Cerebellar nuclear complex (tissue), 1 donor: ENCODE data around the gene RAB28.

ENCODE experiments used
- DNase-seq, 2 experiments: peaks; one replicate each; lab custom pipeline; 2025; lab: John Stamatoyannopoulos, UW

The RAB28 gene

GRCh38 chr4:13484122-13484748 is at the start of gene RAB28:
Gene RAB28 (minus strand): TSS chr4:13484340.
- DNase-seq: peak; percentile 44 to 94

DNA sequence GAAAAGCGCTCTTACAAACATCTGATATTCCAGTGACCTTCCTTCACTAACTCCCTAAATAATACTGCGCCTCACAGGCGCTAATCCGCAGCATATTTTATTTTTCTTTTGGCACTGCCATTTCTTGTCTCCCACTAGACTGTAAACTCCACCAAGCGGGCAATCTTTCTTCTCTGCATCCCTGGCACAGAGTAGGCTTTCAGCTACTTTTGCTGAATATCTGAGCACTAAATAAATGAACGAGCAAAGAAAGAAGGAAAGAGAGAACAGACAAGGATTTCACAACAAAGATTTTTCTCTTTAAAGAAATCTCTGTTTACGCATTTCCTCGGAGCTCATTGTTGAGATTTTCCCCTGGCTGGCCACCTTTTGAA is 47.5 kb upstream of the RAB28 start:
- DNase-seq: no peak

- DNase-seq: no peak
These were observed 46.9 kb upstream of the RAB28 start for GRCh38 chr4:13530823-13531624.

DNA sequence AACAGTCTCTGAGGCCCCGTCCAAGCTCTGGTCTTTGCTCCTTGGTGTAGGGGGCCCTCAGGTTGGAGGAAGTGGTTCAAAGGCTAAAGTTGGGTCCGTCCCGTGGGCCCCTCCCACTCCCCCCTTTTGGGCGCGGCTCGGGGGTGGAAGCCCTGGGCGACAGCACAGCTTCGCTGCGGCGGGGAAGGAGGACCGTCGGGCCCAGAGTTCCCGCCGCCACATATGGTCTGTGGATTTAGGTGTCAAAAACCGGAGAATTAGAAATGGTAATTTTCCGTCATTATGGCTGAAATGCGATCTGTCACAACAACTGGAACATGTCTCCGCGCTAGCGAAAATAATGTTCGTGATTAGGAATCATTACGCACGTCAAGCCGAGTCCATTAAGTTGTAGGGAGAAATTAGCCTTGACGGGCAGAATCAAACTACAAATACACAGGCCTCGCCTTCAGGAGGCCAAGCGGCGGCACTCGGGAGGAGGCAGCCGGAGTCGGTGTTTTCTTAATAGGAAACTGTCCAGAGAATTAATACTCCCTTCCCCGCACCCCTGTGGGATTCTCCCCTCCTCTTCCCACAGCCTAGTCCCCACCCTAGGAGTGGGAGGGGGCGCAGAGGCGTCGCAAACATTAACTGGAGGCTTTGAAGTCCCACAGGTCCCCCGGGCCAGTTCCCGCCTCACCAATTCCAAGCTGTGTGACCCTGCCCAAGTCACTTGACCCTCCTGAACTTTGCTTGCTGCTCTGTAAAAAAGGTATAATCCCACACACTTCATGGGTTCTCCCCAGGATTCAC is 45.2 kb upstream of the RAB28 start:
- no peak for DNase-seq

DNA sequence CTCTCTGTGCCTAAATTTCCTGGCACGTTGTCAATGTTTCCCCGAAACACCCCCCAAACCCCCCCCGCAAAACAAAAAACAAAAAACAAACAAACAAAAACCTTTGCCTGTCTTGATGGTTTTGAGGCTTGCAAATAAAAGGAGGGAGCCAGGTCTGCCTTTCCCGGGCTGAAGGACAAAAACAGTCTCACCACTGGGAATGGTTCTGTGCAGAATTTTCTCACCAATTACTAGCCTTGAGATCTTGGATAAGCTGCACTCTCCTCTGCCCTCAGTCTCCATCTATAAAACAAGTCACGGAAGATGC is 44.6 kb upstream of the RAB28 start:
- no peak for DNase-seq

DNA sequence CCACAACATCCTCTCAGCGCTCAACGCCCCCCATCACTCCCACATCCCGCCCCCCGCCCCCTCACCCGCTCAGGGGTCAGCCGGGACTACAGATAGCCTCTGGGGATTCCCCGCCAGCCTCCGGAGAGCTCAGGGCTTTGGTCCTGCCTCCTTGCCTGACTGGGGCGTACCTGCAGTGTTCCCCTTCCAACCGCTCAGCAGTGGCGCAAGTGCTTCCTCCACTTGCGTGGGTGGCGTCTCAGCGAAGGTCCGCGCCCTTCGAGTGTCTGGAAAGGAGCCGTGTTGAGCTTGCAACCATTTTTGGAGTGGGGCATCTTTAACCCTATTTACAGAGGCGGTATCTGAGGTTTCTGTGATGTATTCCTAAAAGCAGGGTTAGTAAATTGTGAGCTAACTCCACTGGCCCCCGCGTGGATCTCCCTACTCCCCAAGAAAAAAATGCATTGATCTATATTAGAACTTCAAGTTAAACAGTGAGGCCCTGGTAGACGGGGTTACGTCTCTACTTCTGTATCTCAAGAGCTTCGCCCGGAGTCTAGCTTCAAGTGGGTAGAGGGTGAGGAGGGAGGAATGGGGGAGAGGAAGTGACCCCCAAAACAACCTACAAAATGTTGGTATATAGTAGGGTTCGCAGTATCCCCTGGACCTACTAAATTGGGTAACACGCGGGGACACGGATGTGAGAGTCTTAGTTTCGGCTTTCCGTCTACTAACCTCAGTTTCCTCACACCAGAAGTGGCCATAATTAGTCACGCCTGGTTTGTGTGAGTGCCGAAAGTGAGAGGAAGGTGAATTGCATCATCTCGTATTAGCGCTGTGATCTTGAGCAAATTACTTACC is 44.1 kb upstream of the RAB28 start:
- no peak for DNase-seq

DNA sequence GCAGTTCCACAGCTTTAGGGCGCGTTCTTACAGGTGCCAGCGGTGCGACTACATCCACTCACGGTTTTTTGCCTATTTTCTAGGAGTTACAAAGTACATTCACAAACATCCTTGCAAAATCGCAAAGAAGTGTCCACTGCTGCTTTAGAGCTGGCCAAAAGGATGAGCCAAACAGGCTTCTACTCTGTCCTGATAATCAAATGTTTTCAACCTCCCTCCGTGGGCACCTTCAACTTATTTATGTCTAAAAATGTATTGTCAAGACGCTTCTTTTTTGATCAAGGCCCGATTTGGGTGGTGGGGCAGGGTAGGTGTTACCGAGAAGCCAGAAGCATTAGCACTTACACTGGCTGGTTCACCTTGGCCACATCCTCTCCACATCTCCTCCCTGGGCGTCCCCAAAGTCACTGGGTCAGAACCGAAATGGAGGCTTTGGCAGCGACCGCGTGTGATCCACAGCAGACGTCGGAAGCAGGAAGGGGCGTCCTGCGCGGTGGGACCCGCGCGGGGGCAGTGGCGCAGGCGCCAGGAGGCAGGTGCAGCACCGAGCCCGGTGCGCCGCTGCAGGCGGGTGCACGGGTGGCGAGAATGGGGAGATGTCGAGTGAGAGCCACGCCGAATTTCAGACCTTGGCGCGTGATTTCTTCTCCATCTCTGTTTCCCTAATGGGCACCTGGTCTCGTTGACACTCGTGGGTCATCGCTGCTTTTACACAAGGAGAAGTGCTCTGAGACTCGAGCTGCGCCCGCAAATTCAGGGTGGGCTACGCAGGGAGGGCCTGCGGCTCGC is 43.2 kb upstream of the RAB28 start:
- no peak for DNase-seq

GRCh38 chr4:13526658-13527057 is 42.5 kb upstream of the RAB28 start:
- no peak for DNase-seq

GRCh38 chr4:13525606-13526281 is 41.6 kb upstream of the RAB28 start:
- no peak for DNase-seq

GRCh38 chr4:13524504-13525243 is 40.5 kb upstream of the RAB28 start:
- no peak for DNase-seq

DNA sequence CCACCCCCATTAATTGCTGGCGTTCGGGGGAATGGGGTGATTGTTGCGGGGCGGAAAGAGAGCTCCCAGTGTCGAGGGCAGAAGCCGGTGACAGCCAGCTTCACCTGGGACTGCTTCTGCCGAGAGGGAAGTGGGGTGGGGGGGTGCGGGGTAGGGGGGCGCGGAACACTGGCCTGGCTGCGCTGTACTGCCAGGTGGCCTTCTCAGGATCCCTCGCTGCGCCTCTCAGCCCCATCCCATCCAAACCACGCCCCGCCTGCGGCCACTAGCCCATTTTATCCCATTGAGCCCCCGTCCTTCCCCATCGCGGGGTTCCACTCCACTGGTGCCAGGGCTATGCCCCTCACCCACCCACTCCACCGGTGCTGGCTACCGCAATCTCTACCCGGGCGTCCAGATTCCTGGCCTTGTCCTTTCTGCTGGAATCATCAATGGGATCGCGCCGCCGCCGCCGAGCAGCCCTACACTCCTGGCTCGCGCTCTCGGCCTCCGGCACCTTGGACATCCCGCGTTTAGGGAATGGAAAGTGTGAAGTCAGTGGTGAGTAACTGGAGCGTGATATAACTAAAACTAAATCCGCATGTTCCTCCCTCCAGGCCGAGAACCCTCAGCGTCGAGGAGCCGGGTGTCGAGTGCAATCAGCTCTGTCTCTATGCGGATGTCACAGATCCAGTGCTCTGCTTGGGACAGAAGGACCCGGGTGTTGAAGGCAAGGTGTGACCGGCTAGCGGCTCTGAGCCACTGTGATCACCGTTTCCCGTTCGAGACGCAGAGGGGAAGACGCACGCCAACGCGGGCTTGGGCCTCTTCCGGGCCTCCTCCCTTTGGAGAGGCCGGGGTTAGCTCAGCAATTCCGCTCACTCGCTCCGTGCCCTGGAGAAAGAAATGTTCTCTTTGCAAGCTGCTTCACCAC is 39.7 kb upstream of the RAB28 start:
- DNase-seq: no peak

GRCh38 chr4:13523105-13523477 is 39.0 kb upstream of the RAB28 start:
- DNase-seq: no peak

DNA sequence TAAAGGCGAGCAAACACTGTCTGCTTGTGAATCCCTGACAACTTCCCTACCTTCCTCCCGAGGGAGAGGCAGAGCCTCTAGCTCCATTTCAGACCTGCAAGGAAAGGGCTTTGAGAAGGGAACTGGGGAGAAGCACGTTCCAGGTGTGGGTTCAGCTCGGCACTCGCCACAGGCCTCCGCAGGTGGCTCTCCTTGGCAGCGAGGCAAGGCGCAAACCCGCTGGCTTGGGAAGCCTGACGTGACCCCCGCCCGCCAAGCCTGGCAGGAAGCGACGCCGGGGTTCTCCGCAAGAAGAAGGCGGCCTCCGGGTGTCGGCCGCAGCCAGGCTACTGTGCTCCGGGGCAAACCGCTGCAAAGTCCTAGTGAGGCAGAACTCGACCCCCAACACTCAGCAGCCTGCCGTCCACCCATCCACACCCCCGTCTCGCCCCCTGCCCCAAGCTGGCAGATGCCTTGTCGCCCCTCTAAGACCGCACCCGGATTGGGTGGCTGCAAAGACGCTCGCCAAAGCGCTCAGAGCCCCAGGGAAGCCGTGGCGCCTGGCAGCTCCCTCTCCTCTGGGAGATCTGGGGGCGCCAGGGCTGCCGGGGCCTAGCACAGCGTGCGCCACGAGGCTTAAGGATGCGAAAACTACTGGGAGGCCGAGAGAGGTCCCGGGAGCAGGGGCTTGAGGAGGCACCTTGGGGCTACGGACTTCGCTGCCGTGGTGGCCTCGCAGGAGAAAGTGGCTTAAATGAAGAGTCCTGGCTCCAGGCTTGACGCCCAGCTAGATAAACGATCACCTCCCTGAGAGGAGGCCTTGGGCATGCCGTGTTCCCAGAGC is 38.4 kb upstream of the RAB28 start:
- no peak for DNase-seq

DNA sequence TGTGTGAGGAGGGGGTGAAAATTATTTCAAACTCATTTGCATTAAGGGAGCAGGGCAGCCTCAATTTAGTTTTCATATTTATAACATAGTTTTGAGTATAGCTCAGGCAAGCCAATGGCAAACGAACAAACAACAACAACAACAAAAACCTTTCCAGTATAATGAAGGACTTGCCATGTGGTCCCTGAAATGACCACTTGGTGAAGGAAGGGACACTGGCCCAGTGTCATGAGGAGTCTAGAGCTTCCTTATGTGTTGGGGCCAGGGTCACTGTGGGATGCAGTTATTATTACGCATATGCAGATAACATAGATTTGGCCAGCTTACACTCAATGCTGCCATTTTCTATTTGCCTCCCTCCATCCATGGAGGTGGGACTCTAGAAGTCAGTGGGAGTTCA is 36.9 kb upstream of the RAB28 start:
- DNase-seq: no peak

DNA sequence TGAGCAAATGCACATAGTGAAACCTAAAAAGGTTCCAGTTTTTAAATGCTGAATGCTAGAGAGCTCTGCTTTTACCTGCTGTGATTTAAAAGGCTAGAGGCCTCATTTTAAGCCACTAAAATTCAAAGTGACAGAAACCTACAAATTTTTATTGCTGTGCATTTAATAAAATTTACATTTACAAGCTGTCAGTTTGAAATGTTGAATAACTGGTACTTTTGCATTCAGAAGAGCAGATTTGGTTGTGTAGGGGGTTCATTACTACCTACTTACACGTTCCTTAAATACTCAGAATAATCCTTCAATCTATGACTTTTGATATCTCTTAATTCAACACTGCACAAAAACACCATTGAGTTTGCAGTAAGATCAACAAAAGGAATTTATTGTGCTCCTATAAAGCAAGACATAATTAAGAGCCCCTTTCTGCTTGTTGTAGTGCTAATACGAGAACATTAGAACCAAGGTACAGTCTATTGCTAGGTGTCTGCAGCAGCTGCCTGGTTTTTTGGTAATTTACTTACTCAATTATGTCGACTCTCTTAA is 32.2 kb upstream of the RAB28 start:
- DNase-seq: no peak

- no peak for DNase-seq
These were observed 31.1 kb upstream of the RAB28 start for GRCh38 chr4:13515268-13515667.

GRCh38 chr4:13514722-13515121 is 30.6 kb upstream of the RAB28 start:
- DNase-seq: no peak

- DNase-seq: no peak
These were observed 27.0 kb upstream of the RAB28 start for GRCh38 chr4:13511101-13511500.
